Stomach smooth muscle (tissue), 2 donors: ENCODE data around the gene GKN2.

ENCODE experiments used
- H3K27ac ChIP-seq: one replicate; pipeline ENCODE4 v1.7.0; 2013; ENCODE audit warnings: mild to moderate bottlenecking, low read length, inconsistent platforms
- H3K27me3 ChIP-seq, 2 donors: one replicate each; pipeline ENCODE4 v1.7.0; 2013; ENCODE audit warnings: low read length in 2 of 2; ENCODE audit not compliant: insufficient read depth in 2 of 2, control insufficient read depth in 1 of 2
- H3K36me3 ChIP-seq, 2 donors: one replicate each; pipeline ENCODE4 v1.7.0; 2013; ENCODE audit warnings: low read length in 2 of 2; ENCODE audit not compliant: control insufficient read depth in 2 of 2, insufficient read depth in 2 of 2
- H3K4me1 ChIP-seq: one replicate; pipeline ENCODE4 v1.7.0; 2013; ENCODE audit warnings: low read length; ENCODE audit not compliant: control insufficient read depth, insufficient read depth
- H3K4me3 ChIP-seq, 2 donors: one replicate each; pipeline ENCODE4 v1.7.0; 2013; ENCODE audit warnings: low read length in 2 of 2
- H3K9ac ChIP-seq, 2 donors: one replicate each; pipeline ENCODE4 v1.7.0; 2013; ENCODE audit warnings: low read length in 2 of 2, mild to moderate bottlenecking in 1 of 2
- H3K9me3 ChIP-seq, 2 donors: one replicate each; pipeline ENCODE4 v1.7.0; 2013; ENCODE audit warnings: low read length in 2 of 2; ENCODE audit not compliant: control insufficient read depth in 2 of 2
- donor health status: healthy.
- donor health status: Pancreatic carcinoma.

GKN2 gene

DNA sequence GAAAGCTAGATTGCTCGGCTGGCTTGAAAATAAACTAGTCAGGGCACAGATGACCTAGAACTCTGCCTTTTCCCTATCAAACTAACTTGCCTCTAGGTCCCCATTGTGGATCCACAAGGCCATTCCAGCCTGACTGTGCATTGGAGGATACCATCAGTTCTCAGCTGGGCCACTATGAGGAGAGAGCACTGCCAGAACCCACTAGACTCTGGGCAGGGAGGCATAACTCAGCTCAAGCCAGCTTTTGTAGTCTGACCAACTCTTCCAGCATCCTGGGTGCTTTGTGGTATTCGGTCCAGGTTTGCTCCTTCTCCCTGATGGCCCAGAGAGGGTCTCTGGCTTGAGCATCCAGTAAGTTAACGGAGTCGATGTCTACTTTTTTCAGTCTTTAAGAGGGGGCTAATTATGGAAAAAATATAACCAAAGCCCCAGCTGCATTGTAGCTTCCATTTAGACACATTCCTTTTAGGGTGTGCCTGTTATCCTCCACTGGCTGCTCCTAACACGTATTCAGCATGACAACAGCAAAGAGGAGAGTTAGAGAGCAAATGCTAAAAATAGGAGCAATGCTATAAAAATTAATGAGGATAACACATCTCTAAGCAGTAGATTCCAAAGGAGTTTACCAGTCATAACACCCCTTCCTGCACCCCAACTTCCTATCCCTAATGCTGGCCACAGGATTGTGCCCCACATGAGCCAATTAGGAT is 15.2 kb downstream of the GKN2 start:
- no peaks in the 10 kb centered on the region for H3K9me3 ChIP-seq
- H3K4me3 ChIP-seq: no peak overlapping the region
- H3K27ac ChIP-seq: no peak overlapping the region
- no peaks in the 10 kb centered on the region for H3K4me1 ChIP-seq
- H3K27me3 ChIP-seq: no peaks in the 10 kb centered on the region
- no peaks in the 10 kb centered on the region for H3K36me3 ChIP-seq
- H3K9ac ChIP-seq: no peak overlapping the region

DNA sequence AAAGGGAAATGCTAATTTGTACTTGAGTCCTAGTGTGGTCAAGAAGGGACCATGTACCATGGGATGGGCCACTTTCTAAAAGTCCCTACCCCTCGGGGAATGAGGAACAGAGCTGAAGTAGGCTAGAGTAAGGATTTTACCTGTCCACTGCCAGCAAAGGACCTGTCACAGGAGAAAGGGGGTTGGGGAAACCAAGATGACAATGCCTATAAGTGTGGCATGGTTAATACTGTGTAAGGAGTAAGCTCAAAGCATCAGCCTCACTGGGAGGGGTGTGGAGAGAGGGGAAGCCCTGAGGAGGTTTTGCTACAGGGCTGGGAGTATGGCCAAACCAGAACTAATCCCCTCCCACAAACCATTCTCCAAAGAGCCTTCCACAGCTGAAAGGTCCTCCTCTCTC is 15.8 kb downstream of the GKN2 start:
- Histone ChIP-seq H3K36me3 (no peaks in the 10 kb centered on the region), H3K4me1 (peaks cover 2% of the 10 kb centered on the region), H3K27me3 (no peaks in the 10 kb centered on the region), H3K9ac (no peak overlapping the region), H3K4me3 (no peak overlapping the region), H3K27ac (no peak overlapping the region), H3K9me3 (no peaks in the 10 kb centered on the region)

DNA sequence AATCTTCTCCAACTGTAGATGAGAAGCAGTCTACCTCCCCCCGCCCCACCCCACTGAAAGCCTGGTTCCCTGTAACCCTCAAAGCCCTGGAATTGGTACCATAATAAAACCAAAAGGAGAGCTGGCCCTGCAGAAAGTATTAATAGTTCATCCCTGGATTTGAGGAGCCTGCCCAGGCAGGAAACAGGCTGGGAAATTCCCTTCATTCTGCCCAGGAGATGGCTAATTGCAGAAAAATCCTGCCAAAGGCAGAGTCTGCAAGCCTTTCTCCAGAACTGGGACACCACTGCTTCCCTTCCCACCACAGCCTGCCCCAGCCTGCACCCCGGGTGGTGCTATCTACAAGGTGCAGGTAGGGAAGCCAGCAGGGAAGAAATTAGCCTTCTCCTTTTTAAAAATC is 16.3 kb downstream of the GKN2 start:
- Histone ChIP-seq H3K36me3 (no peaks in the 10 kb centered on the region), H3K27ac (no peak overlapping the region), H3K9me3 (no peaks in the 10 kb centered on the region), H3K9ac (no peak overlapping the region), H3K27me3 (no peaks in the 10 kb centered on the region), H3K4me1 (peaks cover 2% of the 10 kb centered on the region), H3K4me3 (no peak overlapping the region)

DNA sequence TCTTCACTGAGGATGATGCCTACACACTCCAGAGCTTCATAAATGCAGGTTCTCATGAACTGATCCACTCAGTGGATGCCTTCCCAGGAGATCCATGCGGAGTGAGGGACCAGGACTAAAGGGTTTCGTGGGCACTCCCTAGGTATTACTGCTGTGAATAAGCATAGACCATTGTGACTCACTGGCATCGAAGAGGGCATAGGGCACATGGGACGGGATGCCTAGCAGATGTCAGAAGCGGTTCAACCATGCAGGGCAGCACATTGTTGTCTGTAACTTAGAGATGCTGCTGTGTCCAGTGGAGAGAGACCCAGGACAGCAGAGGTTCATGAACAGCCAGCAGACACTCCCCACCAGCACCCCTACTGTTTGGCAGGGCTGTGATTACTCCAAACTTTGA is 17.2 kb downstream of the GKN2 start:
- Histone ChIP-seq H3K27me3 (no peaks in the 10 kb centered on the region), H3K27ac (no peak overlapping the region), H3K9me3 (no peaks in the 10 kb centered on the region), H3K36me3 (no peaks in the 10 kb centered on the region), H3K4me3 (no peak overlapping the region), H3K4me1 (peaks cover 2% of the 10 kb centered on the region), H3K9ac (no peak overlapping the region)

DNA sequence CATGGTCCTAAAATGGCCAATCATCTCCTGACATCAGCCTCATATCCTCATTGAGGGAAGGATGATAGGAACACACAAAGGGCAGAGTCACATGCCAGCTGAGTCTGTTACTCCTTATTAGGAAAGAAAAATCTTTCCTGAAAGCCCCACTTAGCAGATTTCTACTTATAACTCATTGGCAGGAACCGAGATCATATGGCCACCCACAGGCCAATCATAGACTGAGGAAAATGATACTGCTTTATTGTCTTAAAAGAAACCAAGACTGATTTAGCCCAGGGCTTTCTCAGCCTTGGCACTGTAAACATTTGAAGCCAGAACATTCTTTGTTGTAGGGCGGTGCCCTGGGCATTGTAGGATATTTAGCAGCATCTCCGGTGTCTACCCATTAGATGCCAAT is 18.7 kb downstream of the GKN2 start:
- H3K27me3 ChIP-seq: no peaks in the 10 kb centered on the region
- no peak overlapping the region for H3K4me3 ChIP-seq
- no peak overlapping the region for H3K27ac ChIP-seq

DNA sequence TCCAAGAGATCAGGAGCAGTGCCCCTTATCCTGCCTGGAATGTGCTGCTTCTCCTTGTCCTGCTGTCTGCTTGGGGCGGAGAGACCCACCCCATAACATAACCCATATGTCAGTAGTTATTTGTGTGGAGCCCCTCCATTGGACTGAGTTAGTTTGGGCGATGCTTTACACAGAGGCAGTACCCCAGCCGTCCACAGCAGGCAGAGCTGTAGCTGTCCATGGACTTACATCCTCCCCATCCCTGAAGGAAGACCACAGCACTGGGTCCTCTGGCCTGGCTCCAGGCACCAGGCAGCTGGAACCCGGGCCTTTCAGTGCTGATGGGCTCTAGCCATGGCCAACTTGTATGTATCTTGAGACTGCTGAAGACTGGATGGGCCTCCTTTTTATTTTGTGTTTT is 20.3 kb downstream of the GKN2 start:
- H3K4me1 ChIP-seq: peaks cover 2% of the 10 kb centered on the region
- H3K36me3 ChIP-seq: no peaks in the 10 kb centered on the region
- no peak overlapping the region for H3K9ac ChIP-seq
- no peak overlapping the region for H3K4me3 ChIP-seq
- H3K9me3 ChIP-seq: no peaks in the 10 kb centered on the region
- H3K27ac ChIP-seq: no peak overlapping the region
- H3K27me3 ChIP-seq: no peaks in the 10 kb centered on the region

More for the DNA sequence above, 18.7 kb downstream of the GKN2 start:
- Histone ChIP-seq H3K4me1 (peaks cover 2% of the 10 kb centered on the region), H3K9me3 (no peaks in the 10 kb centered on the region), H3K9ac (no peak overlapping the region), H3K36me3 (no peaks in the 10 kb centered on the region)

DNA sequence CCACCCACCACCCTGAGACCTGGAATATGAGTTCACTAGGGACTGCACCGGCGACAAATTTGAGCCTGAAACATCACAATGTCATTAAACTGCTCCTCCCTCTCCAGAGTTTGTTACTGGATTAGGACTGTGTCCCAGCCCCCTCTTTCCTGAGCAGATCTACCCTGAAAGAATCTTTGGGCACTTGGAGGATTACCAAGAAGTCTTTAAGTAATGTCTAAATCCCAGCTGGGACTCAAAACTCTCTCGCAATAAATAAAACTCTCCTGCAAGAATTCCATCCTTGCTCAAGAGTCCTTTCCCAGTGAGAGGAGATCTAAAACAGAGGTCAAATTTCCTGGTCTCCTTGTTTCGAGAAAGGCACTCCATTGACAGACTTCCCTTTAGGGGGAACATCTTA is 20.9 kb downstream of the GKN2 start:
- Histone ChIP-seq H3K9me3 (no peaks in the 10 kb centered on the region), H3K36me3 (no peaks in the 10 kb centered on the region), H3K9ac (no peak overlapping the region), H3K4me1 (peaks cover 2% of the 10 kb centered on the region), H3K27ac (no peak overlapping the region), H3K4me3 (no peak overlapping the region), H3K27me3 (no peaks in the 10 kb centered on the region)

DNA sequence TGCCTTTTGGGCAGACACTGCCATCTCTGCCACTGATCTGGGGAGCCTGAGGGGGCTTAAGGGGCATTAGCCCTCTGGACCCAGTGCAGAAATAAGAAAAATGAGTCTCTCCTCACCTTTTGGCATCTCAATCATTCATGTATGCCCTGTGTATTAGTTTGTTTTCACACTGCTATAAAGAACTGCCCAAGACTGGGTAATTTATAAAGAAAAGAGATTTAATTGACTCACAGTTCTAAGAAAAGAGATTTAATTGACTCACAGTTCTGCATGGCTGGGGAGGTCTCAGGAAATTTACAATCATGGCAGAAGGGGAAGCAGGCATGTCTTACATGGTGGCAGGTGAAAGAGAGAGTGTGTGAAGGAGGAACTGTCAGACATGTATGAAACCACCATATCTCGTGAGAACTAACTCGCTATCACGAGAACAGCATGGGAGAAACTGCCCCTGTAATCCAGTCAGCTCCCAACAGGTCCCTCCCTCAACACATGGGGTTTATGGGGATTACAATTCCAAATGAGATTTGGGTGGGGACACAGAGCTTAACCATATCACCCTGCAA is 21.5 kb downstream of the GKN2 start:
- no peak overlapping the region for H3K4me3 ChIP-seq
- H3K27me3 ChIP-seq: no peaks in the 10 kb centered on the region
- no peaks in the 10 kb centered on the region for H3K36me3 ChIP-seq
- no peaks in the 10 kb centered on the region for H3K9me3 ChIP-seq
- no peak overlapping the region for H3K9ac ChIP-seq
- no peak overlapping the region for H3K27ac ChIP-seq
- H3K4me1 ChIP-seq: peaks cover 2% of the 10 kb centered on the region

DNA sequence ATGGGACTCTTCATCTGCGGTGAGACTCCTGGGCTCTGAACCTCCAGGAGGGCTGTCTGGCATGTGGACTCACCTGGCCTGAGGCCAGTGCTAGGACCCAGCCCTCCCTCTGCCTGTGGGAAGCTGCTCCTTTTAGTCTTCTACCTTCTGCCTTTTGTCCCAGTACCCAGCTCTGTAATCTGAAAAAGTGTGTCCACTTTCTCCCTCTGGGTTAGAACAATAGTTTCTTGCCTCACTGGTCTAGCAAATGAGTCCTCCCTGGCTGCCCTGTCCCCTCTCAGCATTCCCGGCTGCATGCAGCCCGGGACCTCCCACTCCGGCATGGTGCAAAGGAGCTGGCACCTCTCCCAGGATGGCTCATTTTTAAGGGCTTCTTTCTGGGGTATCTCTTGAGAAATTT is 25.9 kb downstream of the GKN2 start:
- no peaks in the 10 kb centered on the region for H3K4me1 ChIP-seq
- no peak overlapping the region for H3K9ac ChIP-seq
- no peak overlapping the region for H3K27ac ChIP-seq
- H3K9me3 ChIP-seq: no peaks in the 10 kb centered on the region
- H3K4me3 ChIP-seq: no peak overlapping the region
- H3K27me3 ChIP-seq: no peaks in the 10 kb centered on the region
- H3K36me3 ChIP-seq: no peaks in the 10 kb centered on the region

DNA sequence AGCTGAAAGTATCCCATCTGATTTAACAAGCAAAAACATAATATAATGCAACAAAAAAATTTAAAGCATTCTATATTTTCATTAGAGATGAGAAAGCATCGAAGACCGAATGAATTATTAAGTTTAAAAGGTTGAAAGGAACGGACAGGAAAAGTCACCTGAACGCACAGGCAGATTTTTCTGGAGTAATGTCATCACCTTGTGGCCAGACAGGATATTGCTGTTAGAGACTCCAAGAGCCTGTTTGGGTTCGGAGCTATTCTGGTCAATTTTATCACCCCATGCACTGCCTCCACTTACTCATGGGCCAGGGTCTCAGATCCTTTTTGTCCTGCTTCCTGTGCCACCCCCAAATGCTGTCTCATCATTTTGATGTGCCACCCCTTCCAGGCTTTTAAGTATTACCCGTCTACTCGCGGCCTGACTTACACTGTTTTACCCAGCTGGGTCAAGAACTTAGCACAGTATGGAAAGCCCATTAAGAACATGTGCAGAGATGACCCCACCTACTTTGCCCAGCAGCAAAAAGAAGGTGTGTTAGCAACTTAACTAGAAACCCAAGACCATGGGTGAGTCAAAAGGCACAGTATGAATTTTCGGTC is 27.3 kb downstream of the GKN2 start:
- Histone ChIP-seq H3K9ac (no peak overlapping the region), H3K9me3 (no peaks in the 10 kb centered on the region), H3K4me1 (no peaks in the 10 kb centered on the region), H3K36me3 (no peaks in the 10 kb centered on the region), H3K27ac (no peak overlapping the region), H3K4me3 (no peak overlapping the region), H3K27me3 (no peaks in the 10 kb centered on the region)

DNA sequence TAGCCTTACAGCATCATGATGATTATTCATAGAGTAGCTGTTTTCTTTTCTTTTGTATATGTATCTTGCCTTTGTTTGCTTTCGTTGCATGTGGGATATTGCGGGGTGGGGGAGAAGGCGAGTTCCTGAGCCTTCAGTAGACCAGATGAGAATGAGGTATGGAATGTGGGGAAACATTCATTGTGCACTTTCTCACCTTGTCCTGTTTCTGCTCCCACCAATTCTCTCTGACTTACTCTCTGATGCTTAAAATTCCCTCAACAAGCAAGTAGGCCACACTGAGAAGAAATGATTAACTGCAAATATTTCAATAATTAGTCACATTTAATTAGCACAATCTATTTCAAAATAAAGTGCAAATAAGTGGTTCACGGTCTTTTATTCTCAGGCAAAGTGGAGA is 31.0 kb downstream of the GKN2 start:
- H3K9ac ChIP-seq: no peak overlapping the region
- no peak overlapping the region for H3K27ac ChIP-seq
- H3K27me3 ChIP-seq: no peaks in the 10 kb centered on the region
- H3K4me3 ChIP-seq: no peak overlapping the region
- no peaks in the 10 kb centered on the region for H3K4me1 ChIP-seq
- no peaks in the 10 kb centered on the region for H3K36me3 ChIP-seq
- no peaks in the 10 kb centered on the region for H3K9me3 ChIP-seq
